Neural progenitor cell (in vitro differentiated cells): ENCODE measurements around the gene PATJ. TPM values are rescaled to one million over a fixed set of nuclear protein-coding genes. Genes with fewer than 3 reads are reported as not detected.

Experiments used
- DNase-seq: peaks from one replicate; pipeline ENCODE4 v3.0.0-alpha.2; 2016; ENCODE audit warnings: low spot score
- H2AFZ ChIP-seq: fragments of 200-600 bp; sonication (generic); replicated peaks from 2 replicates; pipeline ENCODE4 v1.6.1; 2016; ENCODE audit warnings: antibody characterized with exemption
- H3F3A ChIP-seq: fragments of 200-600 bp; sonication (generic); 2 replicates; pipeline ENCODE4 v1.6.1; 2016; ENCODE audit warnings: antibody characterized with exemption, low read depth
- H3K27ac ChIP-seq: fragments of 200-600 bp; sonication (generic); 2 replicates; pipeline ENCODE4 v1.5.1; 2016; ENCODE audit warnings: mild to moderate bottlenecking
- H3K27me3 ChIP-seq: fragments of 200-600 bp; sonication (generic); 2 replicates; pipeline ENCODE4 v1.6.1; 2016; ENCODE audit warnings: mild to moderate bottlenecking, moderate library complexity
- H3K36me3 ChIP-seq: fragments of 200-600 bp; sonication (generic); 2 replicates; pipeline ENCODE4 v1.5.1; 2016
- H3K4me1 ChIP-seq: fragments of 200-600 bp; sonication (generic); 2 replicates; pipeline ENCODE4 v1.6.1; 2016; ENCODE audit warnings: mixed run types
- H3K4me2 ChIP-seq: fragments of 200-600 bp; sonication (generic); 2 replicates; pipeline ENCODE4 v1.6.1; 2016
- H3K4me3 ChIP-seq: fragments of 200-600 bp; sonication (generic); 2 replicates; pipeline ENCODE4 v1.5.1; 2016
- H3K79me2 ChIP-seq: fragments of 200-600 bp; sonication (generic); 2 replicates; pipeline ENCODE4 v1.6.1; 2016; ENCODE audit warnings: low read depth
- H3K9ac ChIP-seq: fragments of 200-600 bp; sonication (generic); 2 replicates; pipeline ENCODE4 v1.6.1; 2016
- H3K9me3 ChIP-seq: fragments of 200-600 bp; sonication (generic); 2 replicates; pipeline ENCODE4 v1.5.1; 2016; ENCODE audit warnings: low read depth
- H4K20me1 ChIP-seq: fragments of 200-600 bp; sonication (generic); 2 replicates; pipeline ENCODE4 v1.6.1; 2016; ENCODE audit warnings: low read depth
- H3K27ac Mint-ChIP-seq: 3 replicates; pipeline ENCODE4 v1.8.0; 2021; ENCODE audit warnings: mixed read lengths
- H3K27me3 Mint-ChIP-seq: 2 replicates; pipeline ENCODE4 v1.8.0; 2022; ENCODE audit warnings: low read depth, mild to moderate bottlenecking, inconsistent platforms, moderate library complexity, mixed read lengths; ENCODE audit not compliant: insufficient read depth
- H3K36me3 Mint-ChIP-seq: 3 replicates; pipeline ENCODE4 v1.8.0; 2021; ENCODE audit warnings: mixed read lengths
- H3K4me1 Mint-ChIP-seq: 3 replicates; pipeline ENCODE4 v1.8.0; 2021; ENCODE audit warnings: mixed read lengths
- H3K4me3 Mint-ChIP-seq: 3 replicates; pipeline ENCODE4 v1.8.0; 2021; ENCODE audit warnings: mild to moderate bottlenecking, moderate library complexity, mixed read lengths
- H3K9me3 Mint-ChIP-seq: 3 replicates; pipeline ENCODE4 v1.8.0; 2020; ENCODE audit warnings: mixed read lengths
- EZH2 ChIP-seq: fragments of 200-600 bp; sonication (generic); IDR thresholded peaks from 2 replicates; pipeline ENCODE4 v1.6.1; 2017; ENCODE audit warnings: antibody characterized with exemption, mild to moderate bottlenecking, moderate library complexity
- EZH2phosphoT487 ChIP-seq: fragments of 200-600 bp; sonication (generic); IDR thresholded peaks from 2 replicates; pipeline ENCODE4 v1.6.1; 2017; ENCODE audit warnings: antibody characterized with exemption
- total RNA-seq: library from RNA; depleted of rRNA; stranded (reverse); fragments of >200 nt; gene quantifications from 2 replicates; pipeline ENCODE4 v1.2.3, GENCODE V29; 2015; ENCODE audit warnings: low replicate concordance
- TF ChIP-seq, protein P1 (sequence below): fragments of 200-600 bp; sonication (generic); IDR thresholded peaks from 2 replicates; pipeline ENCODE4 v1.5.1; 2017; ENCODE audit warnings: antibody characterized with exemption, mild to moderate bottlenecking

PATJ gene
- total RNA-seq, 1 donor from 2014 or later = 24.8 TPM

DNA sequence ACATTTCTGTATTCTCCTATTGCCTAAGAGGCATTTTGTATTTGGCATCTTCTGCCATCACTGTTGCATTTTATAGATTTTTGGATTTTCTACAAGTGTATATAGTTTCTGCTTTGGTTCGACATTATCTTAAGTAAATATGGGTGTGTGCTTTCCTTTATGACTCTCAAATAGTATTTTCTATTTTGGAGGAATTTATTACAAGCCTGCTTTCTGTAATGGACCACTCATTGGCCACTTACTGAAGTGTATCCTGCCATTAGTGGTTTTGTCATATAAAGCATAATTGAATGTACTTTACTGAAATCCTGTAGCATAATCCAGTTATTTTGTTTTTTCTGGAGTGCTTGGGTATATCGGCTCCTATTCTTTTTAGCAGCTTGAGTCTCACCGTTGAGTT is 184.3 kb downstream of the PATJ start:
- H3K36me3 Mint-ChIP-seq = peaks cover 1% of the 10 kb centered on the region

DNA sequence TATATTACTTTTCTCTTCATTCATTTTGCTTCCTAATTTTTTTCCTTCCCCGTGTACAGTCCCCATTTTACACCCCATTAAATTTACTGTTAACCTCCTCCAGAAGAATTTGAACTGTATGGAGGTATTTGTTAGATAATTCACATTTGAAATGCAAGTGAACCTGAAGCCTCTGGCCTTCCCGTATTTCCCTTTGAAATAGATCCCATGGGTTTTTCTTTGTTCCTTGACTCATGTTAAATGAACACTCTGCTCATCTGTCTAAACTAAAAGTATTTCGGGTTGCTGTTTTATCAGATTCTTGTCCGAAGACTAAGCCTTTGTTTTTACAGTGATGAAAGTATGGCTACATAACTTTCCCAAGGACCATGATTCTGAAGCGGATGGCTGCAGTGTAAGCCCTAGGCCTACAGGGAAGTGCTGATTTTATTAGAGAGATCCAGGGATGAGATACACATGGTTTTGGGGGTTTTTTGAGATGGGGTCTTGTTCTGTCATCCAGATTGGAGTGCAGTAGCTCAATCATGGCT is 187.9 kb downstream of the PATJ start:
- peaks cover 2% of the 10 kb centered on the region for H3K27me3 Mint-ChIP-seq
- H3K36me3 Mint-ChIP-seq = peaks cover 1% of the 10 kb centered on the region
- H3K4me1 ChIP-seq = no peaks in the 10 kb centered on the region
- no peaks in the 10 kb centered on the region for H3K27me3 ChIP-seq
- no peaks in the 10 kb centered on the region for H3K9me3 ChIP-seq
- no peak overlapping the region for H3K4me2 ChIP-seq
- no peaks in the 10 kb centered on the region for H3K36me3 ChIP-seq
- no peaks in the 10 kb centered on the region for H3F3A ChIP-seq
- no peak for DNase-seq
- no peak overlapping the region for H3K9ac ChIP-seq
- no peak overlapping the region for H3K27ac Mint-ChIP-seq
- H3K4me1 Mint-ChIP-seq = peaks cover 11% of the 10 kb centered on the region
- H3K4me3 Mint-ChIP-seq = no peak overlapping the region
- H3K79me2 ChIP-seq = no peaks in the 10 kb centered on the region
- no peak overlapping the region for H3K27ac ChIP-seq
- H4K20me1 ChIP-seq = no peaks in the 10 kb centered on the region
- H3K4me3 ChIP-seq = no peak overlapping the region
- TF ChIP-seq EZH2 (no peak), EZH2phosphoT487 (no peak)
- TF ChIP-seq, protein P1, sequence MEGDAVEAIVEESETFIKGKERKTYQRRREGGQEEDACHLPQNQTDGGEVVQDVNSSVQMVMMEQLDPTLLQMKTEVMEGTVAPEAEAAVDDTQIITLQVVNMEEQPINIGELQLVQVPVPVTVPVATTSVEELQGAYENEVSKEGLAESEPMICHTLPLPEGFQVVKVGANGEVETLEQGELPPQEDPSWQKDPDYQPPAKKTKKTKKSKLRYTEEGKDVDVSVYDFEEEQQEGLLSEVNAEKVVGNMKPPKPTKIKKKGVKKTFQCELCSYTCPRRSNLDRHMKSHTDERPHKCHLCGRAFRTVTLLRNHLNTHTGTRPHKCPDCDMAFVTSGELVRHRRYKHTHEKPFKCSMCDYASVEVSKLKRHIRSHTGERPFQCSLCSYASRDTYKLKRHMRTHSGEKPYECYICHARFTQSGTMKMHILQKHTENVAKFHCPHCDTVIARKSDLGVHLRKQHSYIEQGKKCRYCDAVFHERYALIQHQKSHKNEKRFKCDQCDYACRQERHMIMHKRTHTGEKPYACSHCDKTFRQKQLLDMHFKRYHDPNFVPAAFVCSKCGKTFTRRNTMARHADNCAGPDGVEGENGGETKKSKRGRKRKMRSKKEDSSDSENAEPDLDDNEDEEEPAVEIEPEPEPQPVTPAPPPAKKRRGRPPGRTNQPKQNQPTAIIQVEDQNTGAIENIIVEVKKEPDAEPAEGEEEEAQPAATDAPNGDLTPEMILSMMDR = no peak
- H2AFZ ChIP-seq = no peak overlapping the region
- no peaks in the 10 kb centered on the region for H3K9me3 Mint-ChIP-seq

More for the DNA sequence above, 184.3 kb downstream of the PATJ start:
- H3K27me3 Mint-ChIP-seq = peaks cover 3% of the 10 kb centered on the region
- H3K9me3 ChIP-seq = no peaks in the 10 kb centered on the region
- H3K4me3 Mint-ChIP-seq = no peak overlapping the region
- no peak for DNase-seq
- H3K9ac ChIP-seq = no peak overlapping the region
- no peak overlapping the region for H3K4me3 ChIP-seq
- H3K79me2 ChIP-seq = no peaks in the 10 kb centered on the region
- no peaks in the 10 kb centered on the region for H3F3A ChIP-seq
- no peak overlapping the region for H3K27ac Mint-ChIP-seq
- H3K27ac ChIP-seq = no peak overlapping the region
- no peaks in the 10 kb centered on the region for H3K36me3 ChIP-seq
- no peaks in the 10 kb centered on the region for H3K27me3 ChIP-seq
- H3K4me1 ChIP-seq = no peaks in the 10 kb centered on the region
- H3K4me1 Mint-ChIP-seq = peaks cover 8% of the 10 kb centered on the region
- H2AFZ ChIP-seq = no peak overlapping the region
- H4K20me1 ChIP-seq = no peaks in the 10 kb centered on the region
- H3K9me3 Mint-ChIP-seq = no peaks in the 10 kb centered on the region
- no peak overlapping the region for H3K4me2 ChIP-seq
- no peak for TF ChIP-seq EZH2
- TF ChIP-seq, protein P1 = no peak
- no peak for TF ChIP-seq EZH2phosphoT487

DNA sequence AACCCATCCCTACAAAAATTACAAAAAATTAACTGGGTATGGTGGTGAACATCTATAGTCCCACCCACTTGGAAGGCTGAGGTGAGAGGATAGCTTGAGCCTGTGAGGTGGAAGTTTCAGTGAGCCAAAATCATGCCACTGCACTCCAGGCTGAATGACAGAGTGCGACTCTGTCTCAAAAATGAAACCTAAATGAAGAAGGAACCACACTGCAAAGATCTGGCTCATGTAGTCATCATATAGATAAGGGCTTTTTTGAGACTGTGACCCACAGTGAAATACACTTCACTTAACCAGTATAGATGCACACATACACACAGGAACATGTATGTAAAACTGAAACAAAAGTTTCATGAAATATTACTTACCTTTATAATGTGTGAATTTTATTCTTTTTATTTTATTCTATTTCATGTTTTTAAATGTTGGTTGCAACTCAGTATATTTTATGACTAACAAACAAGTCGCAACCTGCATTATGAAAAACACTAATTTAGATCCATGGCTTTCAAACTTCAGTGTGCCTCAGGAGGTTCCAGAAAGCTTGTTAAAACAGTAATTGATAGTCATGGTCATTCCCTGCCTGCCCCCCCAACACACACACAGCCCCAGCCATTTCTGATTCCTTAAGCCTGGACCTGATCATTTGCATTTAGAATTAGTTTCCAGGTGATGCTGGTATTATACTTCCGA is 189.5 kb downstream of the PATJ start:
- Mint-ChIP-seq H3K4me3 (no peak overlapping the region), H3K36me3 (peaks cover 1% of the 10 kb centered on the region)

More for the DNA sequence above, 189.5 kb downstream of the PATJ start:
- no peaks in the 10 kb centered on the region for H3K27me3 ChIP-seq
- no peak for DNase-seq
- Mint-ChIP-seq H3K9me3 (no peaks in the 10 kb centered on the region), H3K4me1 (peaks cover 11% of the 10 kb centered on the region), H3K27ac (no peak overlapping the region), H3K27me3 (peaks cover 2% of the 10 kb centered on the region)
- no peaks in the 10 kb centered on the region for H3K36me3 ChIP-seq
- H2AFZ ChIP-seq = no peak overlapping the region
- TF ChIP-seq, protein P1 = no peak
- TF ChIP-seq EZH2 = no peak
- no peak for TF ChIP-seq EZH2phosphoT487
- no peak overlapping the region for H3K9ac ChIP-seq
- H3K4me1 ChIP-seq = no peaks in the 10 kb centered on the region
- no peaks in the 10 kb centered on the region for H3K79me2 ChIP-seq
- H3K4me2 ChIP-seq = no peak overlapping the region
- H3K9me3 ChIP-seq = no peaks in the 10 kb centered on the region
- no peak overlapping the region for H3K4me3 ChIP-seq
- H3K27ac ChIP-seq = no peak overlapping the region
- H4K20me1 ChIP-seq = no peaks in the 10 kb centered on the region
- H3F3A ChIP-seq = no peaks in the 10 kb centered on the region
